Common myeloid progenitor, CD34-positive (primary cell): ENCODE results near the gene MS4A5. TPM values are rescaled to one million over a fixed set of nuclear protein-coding genes. Genes with fewer than 3 reads are reported as not detected.

Experiments
- CTCF ChIA-PET: fragments of 350-600 bp; sonication (Branson Sonifier 250); formaldehyde crosslinking; loops from one replicate; lab custom pipeline; 2021; ENCODE audit warnings: antibody characterized with exemption; lab: Charles Lee
- POLR2A ChIA-PET: fragments of 350-600 bp; sonication (Branson Sonifier 250); formaldehyde crosslinking; loops from one replicate; lab custom pipeline; 2021; ENCODE audit warnings: antibody characterized with exemption; lab: Charles Lee
- DNase-seq, 3 donors: peaks; one replicate each; pipeline versions ENCODE4 v3.0.0 to v3.0.0-alpha.2; 2013
- H3K27ac ChIP-seq, 2 experiments: 1 replicate in 1 of 2; 2 replicates in 1 of 2; pipeline ENCODE4 v1.7.0; 2013; ENCODE audit warnings: inconsistent platforms in 2 of 2, low read length in 2 of 2, mild to moderate bottlenecking in 2 of 2, low read depth in 1 of 2, moderate library complexity in 1 of 2; ENCODE audit not compliant: severe bottlenecking in 2 of 2, insufficient read depth in 1 of 2, poor library complexity in 1 of 2
- H3K27me3 ChIP-seq, 5 experiments: replicated peaks in 2 of 5; 1 replicate in 3 of 5; 2 replicates in 2 of 5; pipeline versions ENCODE4 v1.6.1 to v1.7.0; 2013; ENCODE audit warnings: low read length in 4 of 5, mild to moderate bottlenecking in 2 of 5, moderate library complexity in 2 of 5, inconsistent platforms in 1 of 5; ENCODE audit not compliant: insufficient read depth in 5 of 5, control insufficient read depth in 4 of 5
- H3K36me3 ChIP-seq, 4 experiments: 1 replicate in 2 of 4; 2 replicates in 2 of 4; pipeline versions ENCODE4 v1.6.1 to v1.7.0; 2013; ENCODE audit warnings: low read length in 3 of 4, control low read depth in 1 of 4, mild to moderate bottlenecking in 1 of 4; ENCODE audit not compliant: control insufficient read depth in 4 of 4, insufficient read depth in 4 of 4
- H3K4me1 ChIP-seq, 4 experiments: 1 replicate in 3 of 4; 2 replicates in 1 of 4; pipeline versions ENCODE4 v1.6.1 to v1.7.1; 2013; ENCODE audit warnings: low read length in 3 of 4, mild to moderate bottlenecking in 3 of 4, control low read depth in 1 of 4, inconsistent platforms in 1 of 4, moderate library complexity in 1 of 4; ENCODE audit not compliant: control insufficient read depth in 4 of 4, insufficient read depth in 4 of 4; ENCODE audit errors: control extremely low read depth in 1 of 4
- H3K4me3 ChIP-seq, 7 experiments: 1 replicate in 4 of 7; 2 replicates in 3 of 7; pipeline versions ENCODE4 v1.5.1 to v1.7.0; 2013; ENCODE audit warnings: mild to moderate bottlenecking in 7 of 7, low read length in 6 of 7, moderate library complexity in 6 of 7, inconsistent platforms in 2 of 7, low read depth in 2 of 7, control low read depth in 1 of 7; ENCODE audit not compliant: insufficient read depth in 4 of 7, control insufficient read depth in 1 of 7; ENCODE audit errors: extremely low read depth in 1 of 7
- H3K9me3 ChIP-seq, 5 experiments: 1 replicate in 4 of 5; 2 replicates in 1 of 5; pipeline versions ENCODE4 v1.6.1 to v1.7.1; 2013; ENCODE audit warnings: low read length in 4 of 5, mild to moderate bottlenecking in 2 of 5, inconsistent platforms in 1 of 5, low read depth in 1 of 5, moderate library complexity in 1 of 5; ENCODE audit not compliant: control insufficient read depth in 4 of 5, insufficient read depth in 2 of 5; ENCODE audit errors: control extremely low read depth in 1 of 5
- WGBS: methylation state at CpG from one replicate; pipeline ENCODE4 v1.1.5; 2013; ENCODE audit not compliant: insufficient coverage; 5-methylcytosine and 5-hydroxymethylcytosine counted together
- polyA plus RNA-seq: library from polyadenylated mRNA; unstranded; fragments of 120-200 nt; gene quantifications from one replicate; pipeline ENCODE4 v1.2.1, GENCODE V29; 2013

Gene MS4A5
- not detected for polyA plus RNA-seq

GRCh38 chr11:60429272-60429671, at the start of gene MS4A5:
MS4A5 (plus strand) TSS chr11:60429572; CDS start chr11:60429675, 103 bp downstream.
- 100% methylated on average over 1 of the region's 5 CpGs for WGBS

GRCh38 chr11:60389279-60389910, 40.0 kb upstream of the MS4A5 start:
- H3K4me1 ChIP-seq = peaks cover 0 to 24% (median 5%) of the 10 kb centered on the region in 4 experiments
- ChIA-PET POLR2A (no interaction called here), CTCF (no interaction called here)
- H3K4me3 ChIP-seq = peak overlapping the region in 1 of 7 experiments; percentile 1
- no peak overlapping the region for H3K27ac ChIP-seq
- peaks cover 0 to 2% (median 0%) of the 10 kb centered on the region in 5 experiments for H3K9me3 ChIP-seq
- peaks cover 0 to 4% (median 2%) of the 10 kb centered on the region in 4 experiments for H3K36me3 ChIP-seq
- H3K27me3 ChIP-seq = no peaks in the 10 kb centered on the region
- 58% methylated on average over 3 of the region's 5 CpGs for WGBS
- DNase-seq = peak in 2 of 3 donors; percentile 52 to 64

More at GRCh38 chr11:60429272-60429671, at the start of gene MS4A5:
- Histone ChIP-seq H3K36me3 (no peaks in the 10 kb centered on the region), H3K9me3 (no peaks in the 10 kb centered on the region), H3K27ac (no peak within 1 kb of the TSS), H3K4me1 (no peaks in the 10 kb centered on the region), H3K27me3 (no peaks in the 10 kb centered on the region), H3K4me3 (no peak within 1 kb of the TSS)
- ChIA-PET CTCF (no interaction called here), POLR2A (no interaction called here)
- DNase-seq = no peak

GRCh38 chr11:60390419-60390818, 39.0 kb upstream of the MS4A5 start:
- H3K36me3 ChIP-seq = peaks cover 0 to 4% (median 2%) of the 10 kb centered on the region in 4 experiments
- peaks cover 0 to 2% (median 0%) of the 10 kb centered on the region in 5 experiments for H3K9me3 ChIP-seq
- DNase-seq = no peak
- no peaks in the 10 kb centered on the region for H3K27me3 ChIP-seq
- peaks cover 0 to 24% (median 5%) of the 10 kb centered on the region in 4 experiments for H3K4me1 ChIP-seq
- ChIA-PET POLR2A (interaction anchor here (0.6 kb wide), 1 partner anchor 111 kb away, joined by 3 read pairs; no protein-coding TSS in a partner anchor), CTCF (interaction anchor here (1.4 to 3.5 kb wide), 2 partner anchors 16 to 27 kb away, joined by 4 to 14 read pairs; no protein-coding TSS in a partner anchor)
- no peak overlapping the region for H3K4me3 ChIP-seq
- H3K27ac ChIP-seq = no peak overlapping the region

GRCh38 chr11:60392361-60392760, 37.0 kb upstream of the MS4A5 start:
- Histone ChIP-seq H3K9me3 (peaks cover 0 to under 1% (median 0%) of the 10 kb centered on the region in 5 experiments), H3K4me3 (no peak overlapping the region), H3K27ac (no peak overlapping the region), H3K27me3 (no peaks in the 10 kb centered on the region), H3K36me3 (no peaks in the 10 kb centered on the region), H3K4me1 (peaks cover 2 to 36% (median 14%) of the 10 kb centered on the region in 4 experiments)
- 96% methylated on average over 2 of the region's 2 CpGs for WGBS
- ChIA-PET CTCF (interaction anchor here (3.5 kb wide), 1 partner anchor 29 kb away, joined by 14 read pairs; no protein-coding TSS in a partner anchor), POLR2A (no interaction called here)
- no peak for DNase-seq

GRCh38 chr11:60393016-60393415, 36.4 kb upstream of the MS4A5 start:
- H3K36me3 ChIP-seq = no peaks in the 10 kb centered on the region
- peaks cover 2 to 41% (median 14%) of the 10 kb centered on the region in 4 experiments for H3K4me1 ChIP-seq
- no peaks in the 10 kb centered on the region for H3K27me3 ChIP-seq
- H3K4me3 ChIP-seq = no peak overlapping the region
- DNase-seq = no peak
- POLR2A ChIA-PET = no interaction called here
- CTCF ChIA-PET = interaction anchor here (0.8 to 3.5 kb wide), 2 partner anchors 24 to 30 kb away, joined by 3 to 14 read pairs; no protein-coding TSS in a partner anchor
- H3K27ac ChIP-seq = no peak overlapping the region
- H3K9me3 ChIP-seq = no peaks in the 10 kb centered on the region
- WGBS = 80% methylated on average over 3 of the region's 5 CpGs

GRCh38 chr11:60394666-60395380, 34.5 kb upstream of the MS4A5 start:
- no peaks in the 10 kb centered on the region for H3K27me3 ChIP-seq
- peaks cover 2 to 28% (median 10%) of the 10 kb centered on the region in 4 experiments for H3K4me1 ChIP-seq
- no peak overlapping the region for H3K27ac ChIP-seq
- H3K36me3 ChIP-seq = no peaks in the 10 kb centered on the region
- WGBS = 94% methylated on average over 2 of the region's 7 CpGs
- POLR2A ChIA-PET = no interaction called here
- DNase-seq = no peak
- CTCF ChIA-PET = interaction anchor here (0.6 to 1.4 kb wide), 3 partner anchors 16 to 106 kb away, joined by 3 read pairs; no protein-coding TSS in a partner anchor
- H3K9me3 ChIP-seq = no peaks in the 10 kb centered on the region
- no peak overlapping the region for H3K4me3 ChIP-seq
